ENCODE results near the gene PNCK. TPM values are rescaled to one million over a fixed set of nuclear protein-coding genes. Genes with fewer than 3 reads are reported as not detected.

PNCK gene
- total and polyA plus RNA-seq, 2 of the 13 experiments (the other 11 are each of a cell fraction or from before 2014, with no cell fraction given) = 33.1 TPM; not detected in 1

DNA sequence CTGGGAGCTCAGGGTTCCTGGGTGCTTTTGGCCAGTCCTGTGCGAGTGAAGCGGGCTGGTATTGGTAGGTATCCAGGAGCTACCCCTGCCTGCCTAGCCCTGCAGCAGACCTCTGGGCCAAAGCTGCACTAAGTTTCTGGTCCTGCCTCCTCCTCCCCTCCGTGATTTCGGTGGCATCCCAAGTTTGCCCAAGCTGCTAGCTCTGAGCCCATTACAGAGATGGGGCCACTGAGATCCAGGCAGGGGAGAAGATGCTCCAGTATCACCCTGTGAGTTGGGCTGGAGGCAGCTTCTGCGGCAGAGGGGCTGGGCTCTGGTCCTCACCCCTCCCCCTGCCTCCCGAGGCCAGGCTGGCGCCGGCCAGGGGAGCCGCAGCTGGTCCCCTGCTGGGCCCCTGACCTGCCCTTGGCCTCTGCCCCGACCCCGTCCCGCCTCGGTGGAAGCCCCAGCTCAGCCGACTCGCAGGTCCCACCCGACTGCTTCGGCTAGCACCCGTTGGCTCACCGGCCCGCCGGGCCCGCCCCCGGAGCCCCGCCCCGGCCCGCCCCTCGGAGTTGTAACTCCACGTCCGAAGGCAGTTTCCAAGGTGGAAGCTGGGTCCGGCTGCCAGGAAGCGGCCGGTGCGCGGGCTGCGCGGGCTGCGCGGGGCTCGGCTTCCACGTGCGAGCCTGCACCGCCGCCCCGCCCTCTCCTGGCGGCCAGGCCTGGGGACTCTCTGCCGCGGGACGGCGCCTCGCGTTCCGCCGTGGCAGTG is 26.8 kb downstream of the PNCK start, which contains the start of gene DUSP9 (continued):
- TF ChIP-seq, protein P1, sequence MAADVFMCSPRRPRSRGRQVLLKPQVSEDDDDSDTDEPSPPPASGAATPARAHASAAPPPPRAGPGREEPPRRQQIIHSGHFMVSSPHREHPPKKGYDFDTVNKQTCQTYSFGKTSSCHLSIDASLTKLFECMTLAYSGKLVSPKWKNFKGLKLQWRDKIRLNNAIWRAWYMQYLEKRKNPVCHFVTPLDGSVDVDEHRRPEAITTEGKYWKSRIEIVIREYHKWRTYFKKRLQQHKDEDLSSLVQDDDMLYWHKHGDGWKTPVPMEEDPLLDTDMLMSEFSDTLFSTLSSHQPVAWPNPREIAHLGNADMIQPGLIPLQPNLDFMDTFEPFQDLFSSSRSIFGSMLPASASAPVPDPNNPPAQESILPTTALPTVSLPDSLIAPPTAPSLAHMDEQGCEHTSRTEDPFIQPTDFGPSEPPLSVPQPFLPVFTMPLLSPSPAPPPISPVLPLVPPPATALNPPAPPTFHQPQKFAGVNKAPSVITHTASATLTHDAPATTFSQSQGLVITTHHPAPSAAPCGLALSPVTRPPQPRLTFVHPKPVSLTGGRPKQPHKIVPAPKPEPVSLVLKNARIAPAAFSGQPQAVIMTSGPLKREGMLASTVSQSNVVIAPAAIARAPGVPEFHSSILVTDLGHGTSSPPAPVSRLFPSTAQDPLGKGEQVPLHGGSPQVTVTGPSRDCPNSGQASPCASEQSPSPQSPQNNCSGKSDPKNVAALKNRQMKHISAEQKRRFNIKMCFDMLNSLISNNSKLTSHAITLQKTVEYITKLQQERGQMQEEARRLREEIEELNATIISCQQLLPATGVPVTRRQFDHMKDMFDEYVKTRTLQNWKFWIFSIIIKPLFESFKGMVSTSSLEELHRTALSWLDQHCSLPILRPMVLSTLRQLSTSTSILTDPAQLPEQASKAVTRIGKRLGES (CRISPR knock-in tag; IDR thresholded peaks at IDR 0.05; ENCODE audit: borderline replicate concordance) = no peak
- TF ChIP-seq JDP2 (CRISPR knock-in tag; IDR thresholded peaks at IDR 0.05; ENCODE audit: borderline replicate concordance) = no peak
- TF ChIP-seq KMT2A (CRISPR knock-in tag; IDR thresholded peaks at IDR 0.05) = no peak
- TF ChIP-seq ZNF570 (CRISPR knock-in tag; IDR thresholded peaks at IDR 0.05; ENCODE audit: borderline replicate concordance) = no peak
- no peak for TF ChIP-seq WIZ (CRISPR knock-in tag; IDR thresholded peaks at IDR 0.05)
- no peak for TF ChIP-seq TEAD2 (CRISPR knock-in tag; IDR thresholded peaks at IDR 0.05)
- peak; percentile 53; the same call in 1 of the 2 replicates for TF ChIP-seq ZSCAN25 (CRISPR knock-in tag; IDR thresholded peaks at IDR 0.05)
- TF ChIP-seq KLF9 (CRISPR knock-in tag; IDR thresholded peaks at IDR 0.05; ENCODE audit: low read depth) = no peak
- TF ChIP-seq ZNF556 (CRISPR knock-in tag; IDR thresholded peaks at IDR 0.05; ENCODE audit: borderline replicate concordance) = peak; percentile 52; the same call in 1 of the 2 replicates
- no peak for TF ChIP-seq SYNCRIP (IDR thresholded peaks at IDR 0.05; ENCODE audit: insufficient read depth, low read depth, low read length)
- TF ChIP-seq, protein P2, sequence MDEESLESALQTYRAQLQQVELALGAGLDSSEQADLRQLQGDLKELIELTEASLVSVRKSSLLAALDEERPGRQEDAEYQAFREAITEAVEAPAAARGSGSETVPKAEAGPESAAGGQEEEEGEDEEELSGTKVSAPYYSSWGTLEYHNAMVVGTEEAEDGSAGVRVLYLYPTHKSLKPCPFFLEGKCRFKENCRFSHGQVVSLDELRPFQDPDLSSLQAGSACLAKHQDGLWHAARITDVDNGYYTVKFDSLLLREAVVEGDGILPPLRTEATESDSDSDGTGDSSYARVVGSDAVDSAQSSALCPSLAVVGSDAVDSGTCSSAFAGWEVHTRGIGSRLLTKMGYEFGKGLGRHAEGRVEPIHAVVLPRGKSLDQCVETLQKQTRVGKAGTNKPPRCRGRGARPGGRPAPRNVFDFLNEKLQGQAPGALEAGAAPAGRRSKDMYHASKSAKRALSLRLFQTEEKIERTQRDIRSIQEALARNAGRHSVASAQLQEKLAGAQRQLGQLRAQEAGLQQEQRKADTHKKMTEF (CRISPR knock-in tag; IDR thresholded peaks at IDR 0.05) = peak; percentile 70; the same call in 1 of the 2 replicates
- TF ChIP-seq ZMYM4 (CRISPR knock-in tag; IDR thresholded peaks at IDR 0.05) = no peak
- TF ChIP-seq ZNF773 (CRISPR knock-in tag; IDR thresholded peaks at IDR 0.05; ENCODE audit: borderline replicate concordance) = no peak
- TF ChIP-seq, protein P3, sequence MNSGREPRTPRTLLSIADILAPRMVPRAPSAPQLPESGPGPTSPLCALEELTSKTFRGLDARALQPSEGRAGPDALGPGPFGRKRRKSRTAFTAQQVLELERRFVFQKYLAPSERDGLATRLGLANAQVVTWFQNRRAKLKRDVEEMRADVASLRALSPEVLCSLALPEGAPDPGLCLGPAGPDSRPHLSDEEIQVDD (CRISPR knock-in tag; IDR thresholded peaks at IDR 0.05; ENCODE audit: borderline replicate concordance) = no peak
- TF ChIP-seq MIXL1 (CRISPR knock-in tag; IDR thresholded peaks at IDR 0.05) = no peak
- TF ChIP-seq, protein P4, sequence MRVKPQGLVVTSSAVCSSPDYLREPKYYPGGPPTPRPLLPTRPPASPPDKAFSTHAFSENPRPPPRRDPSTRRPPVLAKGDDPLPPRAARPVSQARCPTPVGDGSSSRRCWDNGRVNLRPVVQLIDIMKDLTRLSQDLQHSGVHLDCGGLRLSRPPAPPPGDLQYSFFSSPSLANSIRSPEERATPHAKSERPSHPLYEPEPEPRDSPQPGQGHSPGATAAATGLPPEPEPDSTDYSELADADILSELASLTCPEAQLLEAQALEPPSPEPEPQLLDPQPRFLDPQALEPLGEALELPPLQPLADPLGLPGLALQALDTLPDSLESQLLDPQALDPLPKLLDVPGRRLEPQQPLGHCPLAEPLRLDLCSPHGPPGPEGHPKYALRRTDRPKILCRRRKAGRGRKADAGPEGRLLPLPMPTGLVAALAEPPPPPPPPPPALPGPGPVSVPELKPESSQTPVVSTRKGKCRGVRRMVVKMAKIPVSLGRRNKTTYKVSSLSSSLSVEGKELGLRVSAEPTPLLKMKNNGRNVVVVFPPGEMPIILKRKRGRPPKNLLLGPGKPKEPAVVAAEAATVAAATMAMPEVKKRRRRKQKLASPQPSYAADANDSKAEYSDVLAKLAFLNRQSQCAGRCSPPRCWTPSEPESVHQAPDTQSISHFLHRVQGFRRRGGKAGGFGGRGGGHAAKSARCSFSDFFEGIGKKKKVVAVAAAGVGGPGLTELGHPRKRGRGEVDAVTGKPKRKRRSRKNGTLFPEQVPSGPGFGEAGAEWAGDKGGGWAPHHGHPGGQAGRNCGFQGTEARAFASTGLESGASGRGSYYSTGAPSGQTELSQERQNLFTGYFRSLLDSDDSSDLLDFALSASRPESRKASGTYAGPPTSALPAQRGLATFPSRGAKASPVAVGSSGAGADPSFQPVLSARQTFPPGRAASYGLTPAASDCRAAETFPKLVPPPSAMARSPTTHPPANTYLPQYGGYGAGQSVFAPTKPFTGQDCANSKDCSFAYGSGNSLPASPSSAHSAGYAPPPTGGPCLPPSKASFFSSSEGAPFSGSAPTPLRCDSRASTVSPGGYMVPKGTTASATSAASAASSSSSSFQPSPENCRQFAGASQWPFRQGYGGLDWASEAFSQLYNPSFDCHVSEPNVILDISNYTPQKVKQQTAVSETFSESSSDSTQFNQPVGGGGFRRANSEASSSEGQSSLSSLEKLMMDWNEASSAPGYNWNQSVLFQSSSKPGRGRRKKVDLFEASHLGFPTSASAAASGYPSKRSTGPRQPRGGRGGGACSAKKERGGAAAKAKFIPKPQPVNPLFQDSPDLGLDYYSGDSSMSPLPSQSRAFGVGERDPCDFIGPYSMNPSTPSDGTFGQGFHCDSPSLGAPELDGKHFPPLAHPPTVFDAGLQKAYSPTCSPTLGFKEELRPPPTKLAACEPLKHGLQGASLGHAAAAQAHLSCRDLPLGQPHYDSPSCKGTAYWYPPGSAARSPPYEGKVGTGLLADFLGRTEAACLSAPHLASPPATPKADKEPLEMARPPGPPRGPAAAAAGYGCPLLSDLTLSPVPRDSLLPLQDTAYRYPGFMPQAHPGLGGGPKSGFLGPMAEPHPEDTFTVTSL (CRISPR knock-in tag; IDR thresholded peaks at IDR 0.05; ENCODE audit: borderline replicate concordance) = no peak
- TF ChIP-seq ZNF777 (CRISPR knock-in tag; IDR thresholded peaks at IDR 0.05) = no peak
- peak; percentile 64; the same call in 1 of the 2 replicates for TF ChIP-seq ZBTB38 (CRISPR knock-in tag; IDR thresholded peaks at IDR 0.05)
- TF ChIP-seq MLLT10 (CRISPR knock-in tag; IDR thresholded peaks at IDR 0.05) = no peak
- TF ChIP-seq THAP11 (CRISPR knock-in tag; IDR thresholded peaks at IDR 0.05) = peak; percentile 41; the same call in 1 of the 2 replicates
- TF ChIP-seq MIER2 (CRISPR knock-in tag; IDR thresholded peaks at IDR 0.05) = no peak

Data from HepG2 (cell line).